ENCODE results near the gene TUB.

TUB gene

DNA sequence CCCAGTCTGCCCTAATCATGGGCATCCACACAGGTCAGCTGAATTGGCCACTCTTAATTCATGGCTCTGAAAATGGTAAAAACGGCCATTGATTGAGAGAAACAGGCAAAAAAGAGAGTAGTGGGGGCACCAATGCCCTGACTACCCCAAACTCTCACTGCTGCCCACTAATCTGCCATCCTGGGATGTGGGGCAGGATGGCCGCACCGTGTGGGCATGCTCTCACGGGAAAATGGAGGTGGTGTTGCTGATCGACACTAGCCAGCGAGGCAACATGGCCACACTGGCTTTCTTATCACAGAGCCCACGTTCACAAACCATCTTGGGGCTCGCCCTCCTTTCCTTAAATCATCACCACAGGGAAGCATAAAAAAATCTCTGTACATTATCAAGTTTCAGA lies 11.2 kb upstream of the TUB start:
- no peak for DNase-seq (ENCODE audit: low read depth)

DNA sequence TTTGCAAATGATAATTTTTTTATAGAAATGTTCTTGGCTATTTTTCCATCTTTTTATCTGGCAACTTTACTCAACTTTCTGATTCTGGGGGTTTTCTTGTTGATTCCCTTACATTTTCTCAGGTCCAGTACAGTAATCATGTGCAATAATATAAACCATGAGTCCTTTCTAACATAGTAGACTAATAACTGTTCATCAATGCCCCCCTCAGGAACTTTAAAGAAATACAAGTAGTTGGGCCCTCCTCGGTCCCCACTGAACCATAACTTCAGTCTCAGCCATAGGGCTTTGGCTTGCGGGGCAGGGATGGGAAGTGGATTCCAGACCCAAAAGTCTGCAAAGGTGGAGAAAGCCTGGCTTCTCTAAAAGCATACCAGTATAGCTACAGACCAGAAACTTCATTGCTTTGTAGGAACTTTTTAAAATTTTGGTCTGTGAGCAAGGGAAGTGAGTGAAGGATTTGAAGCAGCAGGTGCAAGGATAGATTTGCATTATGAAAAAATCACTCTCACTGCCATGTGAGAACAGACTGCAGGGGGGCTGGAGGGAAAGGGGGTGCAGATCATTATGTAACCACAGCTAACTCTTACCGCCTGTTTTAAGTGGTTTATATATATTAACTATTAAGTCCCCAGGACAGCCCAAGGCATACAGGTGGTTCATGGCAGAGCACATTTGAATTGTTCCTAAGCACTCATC lies 10.4 kb upstream of the TUB start:
- DNase-seq (ENCODE audit: low read depth) = no peak

DNA sequence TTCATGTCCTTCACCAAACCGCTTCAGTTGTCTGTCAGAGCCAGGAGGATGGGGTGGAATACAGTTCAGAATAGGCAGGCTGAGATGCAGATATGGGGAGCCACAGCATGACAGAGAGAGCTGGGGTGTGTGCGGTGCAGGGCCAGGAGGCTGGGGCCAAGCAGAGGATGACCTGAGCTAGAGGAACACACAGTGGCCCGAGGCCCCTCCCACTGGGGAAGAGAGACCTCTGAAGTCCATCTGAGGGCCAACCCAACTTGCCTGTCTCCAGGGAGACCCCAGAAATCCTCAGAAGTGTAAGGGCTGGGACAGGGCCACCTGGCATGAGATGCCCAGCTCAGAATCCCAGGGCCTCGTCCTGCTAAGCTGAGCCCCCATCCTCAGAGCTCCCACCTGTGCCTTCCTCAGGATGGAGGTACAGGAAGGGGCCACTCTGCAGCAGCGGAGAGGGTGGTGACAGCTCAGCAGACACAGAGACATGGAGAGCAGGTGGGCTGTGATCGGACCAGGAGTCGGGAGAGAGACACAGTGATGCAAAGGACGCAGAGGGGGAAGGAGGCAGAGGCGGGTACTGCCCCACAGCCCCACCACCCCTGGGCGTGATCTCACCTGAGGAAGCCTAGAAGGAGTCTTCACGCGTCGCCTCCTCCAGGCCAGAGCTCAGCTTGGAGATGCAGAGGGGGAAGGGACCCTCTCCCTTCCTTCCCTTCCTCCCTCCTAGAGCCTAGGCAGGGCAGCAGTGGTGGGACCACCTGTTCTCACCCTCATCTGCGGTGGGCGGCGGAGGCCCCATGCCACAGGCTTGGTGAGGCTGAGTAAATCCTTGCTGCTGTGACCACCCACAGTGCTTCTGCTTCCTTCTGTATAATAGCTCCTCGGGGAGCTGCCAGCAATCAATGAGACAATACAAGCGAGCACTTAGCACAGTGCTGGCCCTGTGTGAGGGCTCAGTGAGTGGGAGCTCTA lies 9.1 kb upstream of the TUB start:
- no peak for DNase-seq (ENCODE audit: low read depth)

DNA sequence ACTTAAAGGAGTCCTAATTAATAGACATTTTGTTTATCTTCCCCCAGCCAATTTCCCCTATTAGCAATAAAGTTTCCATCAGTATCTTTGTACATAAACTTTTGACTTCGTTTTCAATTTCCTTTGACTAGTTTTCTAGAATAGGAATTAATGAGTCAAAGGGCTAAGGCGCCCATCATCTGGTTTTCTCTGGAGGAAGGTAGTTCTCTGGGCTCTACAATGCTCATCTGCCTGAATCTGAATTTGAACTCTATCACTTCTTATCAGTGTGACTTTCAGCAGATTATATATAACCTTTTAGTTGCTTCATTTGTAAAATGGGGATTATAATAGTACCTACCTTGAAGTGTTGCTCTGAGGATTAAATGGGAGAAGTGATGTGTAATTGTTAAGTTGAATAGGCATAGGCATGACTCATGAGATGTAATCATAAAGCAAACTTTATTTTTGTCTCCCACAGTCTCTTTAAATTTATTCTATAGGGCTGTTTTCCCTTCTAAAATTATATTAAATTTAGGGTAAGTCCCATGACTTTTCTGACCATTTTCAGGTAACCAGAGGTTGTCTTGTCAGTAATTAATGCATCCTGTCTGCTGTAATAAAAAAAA lies 5.8 kb upstream of the TUB start:
- no peak for DNase-seq (ENCODE audit: low read depth)

DNA sequence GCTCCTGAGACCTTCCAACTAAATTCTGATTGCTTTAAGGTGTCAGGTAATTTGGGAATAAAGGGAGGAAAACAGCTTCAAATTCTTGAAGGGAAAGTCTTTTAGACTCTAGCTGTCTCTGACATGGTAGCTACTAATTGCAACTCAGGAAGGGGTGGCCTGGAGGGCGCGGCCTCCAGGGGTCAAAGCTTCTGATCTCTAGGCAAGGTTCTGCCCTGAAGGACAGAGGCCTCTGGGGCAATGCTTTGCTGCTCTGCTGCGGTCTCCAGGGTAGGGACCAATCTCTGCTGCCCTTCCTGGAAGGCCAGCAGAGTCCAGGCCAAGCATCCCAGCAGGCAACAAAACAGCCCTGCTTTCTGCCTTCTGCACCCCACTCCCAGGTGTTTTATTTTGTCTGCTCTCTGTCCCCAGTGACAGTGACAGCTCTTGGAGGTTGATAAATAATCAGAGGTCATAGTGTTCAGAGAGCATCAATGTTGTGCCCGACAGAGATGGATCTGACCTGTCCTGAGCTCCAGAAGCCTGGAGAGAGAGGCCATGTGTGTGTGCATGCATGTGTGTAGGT lies 1.8 kb upstream of the TUB start:
- no peak for DNase-seq (ENCODE audit: low read depth)

DNA sequence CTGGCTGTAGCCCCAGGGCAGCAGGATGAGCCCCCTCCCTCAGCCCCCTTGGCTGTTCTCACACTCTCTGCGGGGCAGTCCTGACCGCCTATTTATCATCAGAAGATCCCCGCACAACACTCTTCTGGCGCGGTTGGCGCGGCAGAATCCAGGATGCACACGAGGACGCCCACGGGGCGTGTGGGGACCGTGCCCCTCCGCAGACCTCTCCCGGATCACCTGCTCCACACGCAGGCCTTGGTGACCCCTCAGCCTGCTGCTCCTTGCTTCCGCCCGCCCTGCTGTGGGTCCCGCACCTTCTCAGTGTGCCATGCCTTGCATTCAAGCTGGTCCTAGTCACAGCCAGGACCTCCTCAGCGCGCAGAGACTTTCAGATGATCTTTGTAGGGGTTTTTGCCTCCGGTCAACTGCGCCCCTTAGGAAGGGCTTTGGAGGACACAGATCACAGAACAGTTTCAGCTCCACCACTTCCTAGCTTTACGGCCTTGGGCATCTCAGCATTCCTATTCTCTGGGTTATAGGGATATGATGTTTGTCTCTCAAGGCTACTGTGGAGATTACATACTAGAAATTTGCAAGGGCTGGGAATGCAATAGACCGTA lies 841 bp upstream of the TUB start:
- no peak for DNase-seq (ENCODE audit: low read depth)

DNA sequence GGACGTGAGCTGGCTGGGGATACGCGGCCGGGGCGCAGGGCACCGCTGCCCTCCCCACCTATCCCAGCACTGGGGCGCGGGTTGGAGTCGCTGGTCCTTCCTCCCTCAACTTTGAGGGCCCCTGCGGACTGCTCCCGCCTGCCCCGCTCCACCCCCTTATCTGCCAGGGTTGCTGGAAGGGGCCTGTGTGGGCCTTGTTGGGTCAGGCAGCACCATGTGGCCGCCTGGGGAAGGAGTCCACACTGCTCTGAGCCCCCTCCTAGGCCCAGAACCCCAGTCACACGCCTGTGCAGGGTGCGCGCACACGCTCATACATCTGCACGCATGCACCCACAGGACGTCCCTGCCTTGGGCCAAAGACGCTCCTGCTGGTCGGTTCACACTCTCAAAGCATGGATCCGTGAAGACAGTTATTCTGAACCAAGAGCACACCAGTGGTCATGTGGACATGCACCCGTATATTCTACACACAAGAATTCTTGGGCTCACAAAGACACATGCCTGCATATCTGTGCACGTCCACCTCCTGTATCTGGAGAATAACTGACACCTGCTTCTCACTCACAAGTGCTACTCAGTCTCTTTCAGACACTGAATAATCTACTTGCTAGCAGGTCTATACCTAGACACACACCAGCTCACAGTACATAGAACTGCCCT lies 710 bp downstream of the TUB start:
- no peak for DNase-seq (ENCODE audit: low read depth)

DNA sequence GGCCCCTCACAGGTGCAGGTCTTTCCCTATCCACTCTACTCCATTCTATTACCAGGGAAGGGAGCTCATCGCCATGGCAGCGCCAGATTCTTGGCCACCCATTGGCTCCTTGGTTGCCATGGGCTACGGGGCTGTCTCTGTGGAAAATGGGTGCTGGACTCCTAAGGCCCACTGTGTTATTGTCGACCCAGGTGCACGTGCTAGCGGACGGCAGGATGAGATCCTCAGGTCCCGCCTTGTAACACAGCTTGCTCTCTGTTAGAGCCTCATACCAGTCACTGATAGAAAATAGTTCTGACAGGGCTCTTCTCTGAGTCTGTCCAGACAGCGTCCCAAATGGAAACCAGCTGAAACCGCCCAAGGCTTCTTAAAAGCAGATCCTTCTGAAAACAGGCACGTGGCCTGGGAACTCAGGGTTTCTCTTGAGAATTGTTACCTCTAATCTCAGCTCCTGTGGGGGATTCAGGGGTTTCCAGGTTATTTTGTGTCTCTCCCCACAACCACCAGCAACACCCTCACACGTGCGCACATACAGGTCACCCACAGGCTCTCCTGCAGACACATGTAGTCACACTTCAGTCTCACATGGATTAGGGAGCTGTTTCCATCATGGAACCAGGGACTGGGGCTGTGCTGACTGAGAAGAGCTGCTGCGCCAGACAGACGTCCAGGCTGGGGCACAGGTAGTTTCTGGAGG lies 1.5 kb downstream of the TUB start:
- DNase-seq (ENCODE audit: low read depth) = no peak

DNA sequence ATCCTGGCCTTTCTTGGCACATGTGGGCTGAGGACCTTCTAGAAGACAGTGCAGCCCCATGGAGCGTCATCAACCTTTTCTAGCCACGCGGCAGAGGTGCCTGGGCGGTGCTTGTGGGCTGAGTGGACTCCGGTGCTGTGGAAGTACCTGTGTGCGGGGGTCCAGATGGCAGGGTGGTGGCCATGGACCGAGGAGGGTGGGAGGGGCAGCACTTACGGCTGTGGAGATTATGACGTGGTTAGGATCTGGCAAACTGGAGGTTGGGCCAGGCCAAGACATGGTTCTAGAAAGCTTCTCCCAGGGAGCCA lies 2.0 kb downstream of the TUB start:
- DNase-seq (ENCODE audit: low read depth) = no peak

DNA sequence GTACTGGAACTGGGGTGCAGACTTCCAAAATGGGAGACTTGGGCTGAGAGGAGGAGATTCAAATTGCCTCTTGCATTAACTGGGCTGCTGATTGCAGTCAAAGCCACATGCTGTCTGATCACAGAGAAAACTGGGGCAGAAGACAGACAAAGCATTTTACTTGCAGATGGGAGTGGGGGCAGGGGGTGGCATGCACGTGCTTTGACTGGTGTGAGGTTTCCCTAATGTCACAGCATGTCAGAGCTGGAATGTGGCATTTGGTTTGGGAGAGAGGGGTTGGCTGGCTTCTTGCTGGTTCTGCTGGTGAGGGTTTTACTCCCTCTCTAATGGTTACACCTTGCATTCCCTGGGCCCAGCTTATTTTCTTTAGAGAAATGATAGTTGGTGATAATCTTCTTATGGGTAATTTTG lies 2.9 kb downstream of the TUB start:
- no peak for DNase-seq (ENCODE audit: low read depth)

DNA sequence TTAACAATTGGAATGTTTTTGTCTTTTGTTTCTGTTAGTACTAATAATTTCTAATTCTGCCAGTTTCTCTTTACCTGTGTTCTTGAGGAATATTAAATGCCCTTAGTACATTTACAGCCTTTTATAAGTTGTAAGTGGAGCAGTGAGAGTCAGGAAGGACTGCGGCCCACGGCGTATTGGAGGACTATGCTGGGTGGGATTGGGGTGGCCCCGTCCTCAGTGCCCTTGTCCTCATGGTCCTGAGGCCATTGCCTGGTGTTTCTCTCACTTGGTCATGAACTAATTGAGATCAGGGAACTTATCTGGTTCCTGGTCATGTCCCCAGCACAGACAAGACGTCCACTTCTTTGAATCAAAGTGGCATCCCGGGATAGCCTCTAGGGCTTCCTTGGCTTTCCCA lies 3.3 kb downstream of the TUB start:
- no peak for DNase-seq (ENCODE audit: low read depth)

DNA sequence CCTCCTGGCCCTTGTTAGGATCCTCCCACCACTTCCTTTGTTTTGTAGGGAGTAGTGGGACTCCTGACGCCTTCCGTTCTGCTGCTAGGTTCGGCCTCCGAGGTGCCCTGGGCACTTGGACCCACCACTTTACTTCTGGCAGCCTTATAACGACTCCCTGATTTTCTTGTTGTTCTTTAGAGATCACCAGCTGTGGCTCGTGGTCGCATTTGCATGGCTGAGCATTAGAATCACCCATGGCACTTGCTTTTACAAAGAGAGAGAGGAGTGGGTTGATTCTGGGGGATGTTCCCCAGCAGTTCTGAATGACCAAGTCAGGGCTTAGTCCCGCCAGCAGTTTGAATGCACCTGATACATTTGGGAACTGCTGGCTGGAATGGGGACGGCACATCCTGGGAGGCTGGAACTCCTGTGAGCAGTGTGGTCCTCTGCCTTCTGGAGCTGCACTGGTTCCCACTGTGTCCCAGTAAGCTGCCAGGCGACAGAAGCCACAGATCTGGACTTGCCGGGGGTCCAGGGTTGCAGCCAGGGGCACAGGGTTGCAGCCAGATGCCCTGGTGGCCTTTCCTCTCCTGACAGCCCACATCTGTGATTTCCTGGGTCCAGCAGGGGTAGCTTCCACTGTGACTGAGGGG lies 4.1 kb downstream of the TUB start:
- no peak for DNase-seq (ENCODE audit: low read depth)

DNA sequence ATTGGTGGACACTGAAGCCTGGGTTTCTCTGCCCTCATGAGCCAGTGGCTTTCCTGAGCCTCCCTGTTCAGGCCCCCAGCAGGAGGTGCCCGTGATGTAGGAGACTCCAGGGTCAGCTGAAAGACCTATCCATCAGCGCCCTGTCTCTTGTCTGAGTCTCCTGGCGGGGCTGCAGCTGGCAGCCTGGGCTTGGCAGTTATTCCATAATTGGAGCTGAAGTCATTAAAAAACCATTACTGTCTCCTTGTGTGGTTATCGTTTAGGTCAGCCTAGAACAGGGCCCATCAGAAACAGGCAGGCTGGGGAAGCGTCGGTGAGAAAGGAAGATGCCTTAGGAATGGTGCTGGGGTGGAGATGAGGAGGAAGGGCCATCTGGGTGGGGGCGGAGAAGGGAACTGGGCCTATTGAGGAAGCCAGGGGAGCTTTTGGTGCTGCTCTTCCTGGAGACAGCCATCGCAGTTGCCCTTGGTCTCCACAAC lies 5.0 kb downstream of the TUB start:
- DNase-seq (ENCODE audit: low read depth) = no peak

DNA sequence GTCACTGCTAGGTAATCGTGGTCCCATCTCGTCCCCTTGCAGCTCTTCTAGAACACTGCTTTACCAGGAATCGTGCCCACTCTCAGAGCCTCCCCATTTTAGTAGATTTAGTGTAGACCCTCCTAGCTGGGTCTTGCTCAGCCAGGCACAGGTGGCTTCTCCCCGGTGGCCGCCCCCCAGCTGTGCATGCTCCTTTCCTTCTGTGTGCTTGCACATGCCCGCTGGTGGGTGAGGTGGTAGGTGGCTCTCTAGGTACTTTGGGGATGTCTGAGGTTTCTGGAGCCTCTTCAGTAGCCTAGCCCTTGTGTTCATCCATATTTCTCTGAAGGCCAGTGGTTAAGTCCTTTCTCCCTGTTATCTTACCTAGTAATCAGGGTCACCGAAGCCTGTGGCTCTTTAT lies 5.6 kb downstream of the TUB start:
- DNase-seq (ENCODE audit: low read depth) = no peak

DNA sequence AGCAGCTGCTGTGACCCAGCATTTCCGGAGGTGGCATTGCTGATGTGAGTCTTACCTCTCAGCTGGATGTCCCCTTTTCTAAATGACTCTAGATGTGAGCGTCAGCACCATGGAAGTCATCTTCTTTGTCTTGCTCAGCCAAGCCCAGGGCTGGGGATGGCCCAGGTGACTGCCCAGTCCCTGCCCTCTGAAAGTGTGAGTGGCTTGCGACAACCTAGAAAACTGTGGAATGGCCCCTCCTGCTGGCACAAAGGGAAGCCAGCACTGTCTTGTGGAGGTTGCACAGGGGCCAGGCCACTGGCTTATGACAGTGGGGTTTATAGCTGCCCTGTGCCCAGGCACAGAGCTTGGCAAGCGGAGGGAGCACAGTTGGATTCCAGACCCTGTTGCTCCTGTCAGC lies 6.2 kb downstream of the TUB start:
- DNase-seq (ENCODE audit: low read depth) = no peak

DNA sequence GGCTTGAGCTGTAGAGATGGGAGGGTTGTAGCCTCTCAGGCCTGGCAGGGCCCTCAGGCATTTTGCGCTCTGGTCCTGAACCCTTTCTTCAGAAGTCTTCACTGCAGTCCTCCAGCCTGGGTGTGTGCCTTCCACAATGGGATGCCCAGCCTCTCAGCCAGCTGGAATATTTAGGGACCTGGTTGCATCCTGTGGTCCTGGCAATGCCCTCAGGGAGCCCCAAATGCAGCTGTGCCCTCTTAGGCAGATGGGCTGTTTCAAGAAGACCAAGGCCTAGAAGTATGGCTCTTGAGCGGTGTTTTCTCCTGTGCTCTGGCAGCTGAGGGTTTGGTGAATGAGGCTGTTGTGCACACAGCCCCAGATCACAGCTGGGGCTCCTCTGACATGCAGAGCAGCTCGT lies 6.7 kb downstream of the TUB start:
- no peak for DNase-seq (ENCODE audit: low read depth)

DNA sequence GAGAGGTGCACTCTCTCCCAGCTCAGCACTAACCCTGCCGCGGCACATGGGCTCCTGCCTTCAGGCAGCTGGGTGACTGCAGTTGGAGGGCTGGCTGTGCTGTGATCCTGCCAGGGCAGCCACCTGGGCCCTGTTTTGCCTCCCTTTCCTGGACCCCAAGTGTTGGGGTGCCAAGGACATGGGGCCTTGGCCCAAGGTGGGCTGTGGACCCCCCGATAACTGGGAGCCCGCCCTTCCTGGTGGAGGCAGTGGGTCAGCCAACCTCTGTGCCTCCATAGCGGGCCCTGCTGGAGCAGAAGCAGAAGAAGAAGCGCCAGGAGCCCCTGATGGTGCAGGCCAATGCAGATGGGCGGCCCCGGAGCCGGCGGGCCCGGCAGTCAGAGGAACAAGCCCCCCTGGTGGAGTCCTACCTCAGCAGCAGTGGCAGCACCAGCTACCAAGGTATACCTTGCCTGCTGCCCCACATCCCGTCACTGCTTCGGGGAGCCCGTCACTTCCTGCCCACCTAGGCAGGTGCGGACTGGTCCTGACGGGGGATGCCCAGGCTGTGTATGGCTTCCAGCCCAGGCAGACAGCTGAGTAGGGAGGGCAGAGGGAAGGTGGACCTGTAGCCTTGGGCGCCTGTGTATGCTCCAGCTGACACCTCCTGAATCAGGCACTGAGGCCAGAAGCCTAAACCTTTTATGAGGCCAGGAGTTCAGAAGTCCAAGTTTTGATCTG lies 8.9 kb downstream of the TUB start:
- DNase-seq (ENCODE audit: low read depth) = no peak

DNA sequence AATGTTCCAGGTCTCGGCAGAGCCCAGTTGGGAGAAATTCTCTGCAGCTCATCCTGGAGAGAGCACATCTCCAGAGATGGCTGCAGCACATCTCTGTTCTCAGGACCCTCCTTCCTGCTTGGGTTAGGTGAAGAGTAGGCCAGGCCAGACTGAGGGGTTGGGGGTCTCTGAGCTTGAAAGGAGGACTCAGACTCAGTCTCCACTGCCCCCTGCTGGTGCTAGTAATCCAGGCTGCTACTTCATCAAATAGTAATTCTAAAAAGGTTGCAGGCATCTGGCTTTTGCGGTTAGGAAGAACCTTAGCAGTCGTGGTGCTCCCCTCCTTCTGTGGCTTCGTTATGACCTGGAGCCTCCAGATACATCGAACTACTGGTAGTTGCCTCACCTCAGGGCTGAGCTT lies 9.7 kb downstream of the TUB start:
- no peak for DNase-seq (ENCODE audit: low read depth)

DNA sequence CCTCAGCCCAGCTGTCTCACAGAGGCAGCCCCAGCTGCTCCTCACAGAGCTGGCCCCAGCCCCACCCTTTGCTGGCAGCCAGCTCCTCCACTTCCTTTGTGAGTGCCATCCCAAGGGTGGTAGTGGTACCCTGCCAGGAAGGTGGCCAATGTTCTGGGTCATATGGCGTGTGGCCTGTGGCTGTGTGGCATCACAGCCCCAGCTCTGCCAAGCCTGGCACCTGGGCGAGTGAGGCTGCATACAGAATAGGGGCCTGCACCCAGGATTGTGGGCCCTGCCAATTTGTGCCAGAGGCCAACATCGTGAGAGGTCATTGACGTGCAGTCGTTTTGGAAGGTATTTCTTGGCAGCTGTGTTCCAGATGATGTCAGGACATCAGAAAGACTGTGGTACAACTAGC lies 10.7 kb downstream of the TUB start:
- no peak for DNase-seq (ENCODE audit: low read depth)
